Gastrocnemius medialis (tissue), 4 donors: ENCODE measurements around the gene GMPPA. TPM values are rescaled to one million over a fixed set of nuclear protein-coding genes. Genes with fewer than 3 reads are reported as not detected.

Experiments
- microRNA-seq, 2 donors: library from miRNA; unstranded; fragments of <30 nt; microRNA quantifications; one replicate each; pipeline ENCODE4, GENCODE V29; 2016; ENCODE audit warnings: borderline replicate concordance in 2 of 2
- total RNA-seq, 4 donors: library from RNA; depleted of rRNA; stranded (reverse); fragments of >200 nt; gene quantifications; one replicate each; pipeline versions ENCODE4 v1.1.0 to v1.2.3, GENCODE V29; 2016

Gene GMPPA
- total RNA-seq, 4 donors from 2014 or later = 18.0 to 25.8 (median 24.4) TPM

Small RNA genes lying within 50 kb of the gene (microRNA-seq; reads per million reads assigned to microRNA genes)
- gene MIR3132 = 1.2 to 1.7 reads per million in 2 donors

Other genes starting within 250 kb of the GMPPA start
- gene TUBA4B, start 245.6 kb upstream of the GMPPA start, total RNA-seq = not detected
- gene TUBA4A, start 245.0 kb upstream of the GMPPA start, total RNA-seq = 100 to 1,000 TPM; 351 to 797 (median 386) TPM
- 10 to 100 TPM; 58.6 to 76.5 (median 71.8) TPM for gene DNAJB2, start 219.5 kb upstream of the GMPPA start, total RNA-seq
- not detected for gene PTPRN, start 189.5 kb upstream of the GMPPA start, total RNA-seq
- not detected for gene RESP18, start 166.1 kb upstream of the GMPPA start, total RNA-seq
- 100 to 1,000 TPM in 1 of 4 donors, 10 to 100 TPM in 3; 56.0 to 147 (median 65.3) TPM for gene DNPEP, start 111.0 kb upstream of the GMPPA start, total RNA-seq
- over 10,000 TPM; 19,008 to 28,635 (median 23,575) TPM for gene DES, start 80.5 kb upstream of the GMPPA start, total RNA-seq
- 100 to 1,000 TPM; 104 to 387 (median 222) TPM for gene SPEG, start 64.0 kb upstream of the GMPPA start, total RNA-seq
- gene ASIC4, start 15.6 kb downstream of the GMPPA start, total RNA-seq = under 1 TPM in 1 of 4 donors, not detected in 3; 0.11 TPM
- 10 to 100 TPM; 21.0 to 50.5 (median 37.2) TPM for gene CHPF, start 44.9 kb downstream of the GMPPA start, total RNA-seq
- gene TMEM198, start 45.1 kb downstream of the GMPPA start, total RNA-seq = 1 to 10 TPM in 3 of 4 donors, under 1 TPM in 1; 0.87 to 6.7 (median 3.3) TPM
- gene OBSL1, start 72.6 kb downstream of the GMPPA start, total RNA-seq = 10 to 100 TPM; 47.9 to 72.9 (median 56.5) TPM
- 1 to 10 TPM in 1 of 4 donors, under 1 TPM in 1, not detected in 2; 0.29 to 3.5 TPM for gene INHA, start 73.4 kb downstream of the GMPPA start, total RNA-seq
- 1 to 10 TPM; 5.4 to 7.5 (median 6.5) TPM for gene STK11IP, start 99.0 kb downstream of the GMPPA start, total RNA-seq
- gene SLC4A3, start 128.7 kb downstream of the GMPPA start, total RNA-seq = under 1 TPM in 3 of 4 donors, not detected in 1; 0.25 to 0.35 (median 0.29) TPM